Astrocyte of the hippocampus (primary cell): Measurements from ENCODE around the gene APBA2.
"Not testable (repeated sequence)": the region's sequence is repeated elsewhere in the genome, so short reads cannot be mapped to it uniquely, and the experiment has no call there.

Experiments used
- DNase-seq: peaks from one replicate; pipeline ENCODE4 v3.0.0; 2011; ENCODE audit warnings: low read depth, low spot score

APBA2 gene

DNA sequence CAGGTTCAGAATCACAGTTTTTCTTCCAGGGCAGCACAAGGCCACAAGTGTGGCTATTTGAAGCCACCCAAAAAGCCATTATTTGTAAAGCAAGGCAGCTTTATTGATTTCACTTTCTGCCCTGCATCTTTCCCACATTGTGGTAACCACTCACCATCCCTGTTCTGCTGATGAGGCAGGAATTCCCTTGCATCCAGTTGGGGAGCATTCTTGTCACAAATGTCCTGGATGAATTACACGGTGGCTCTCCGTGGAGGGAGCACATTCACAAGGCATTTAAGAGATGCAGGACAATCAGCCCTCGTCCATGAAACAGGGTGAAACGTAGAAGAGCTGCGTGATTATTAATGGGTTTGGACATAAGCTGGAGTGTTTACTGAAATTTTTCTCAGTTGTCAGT, 111.2 kb downstream of the APBA2 start:
- DNase-seq, result no peak

GRCh38 chr15:28997791-28998190, 112.0 kb downstream of the APBA2 start:
- DNase-seq, result no peak

DNA sequence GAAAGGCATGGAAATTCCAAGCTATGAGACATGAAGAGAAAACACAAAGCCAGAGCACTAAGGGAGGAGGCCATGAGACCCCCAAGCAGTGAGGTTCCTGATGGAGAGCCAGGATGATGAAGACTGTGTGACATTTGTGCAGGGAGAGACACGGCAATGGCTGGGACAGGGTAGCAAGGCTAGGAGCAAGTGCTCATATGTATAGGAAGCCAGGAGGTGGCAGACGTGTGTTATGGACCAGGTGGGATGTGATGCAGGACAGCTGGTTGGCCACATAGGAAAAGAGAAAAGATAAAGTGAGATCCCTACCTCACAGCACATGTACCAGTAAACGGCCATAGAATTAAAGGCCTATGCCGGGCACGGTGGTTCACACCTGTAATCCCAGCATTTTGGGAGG, 112.7 kb downstream of the APBA2 start:
- no peak for DNase-seq

- DNase-seq, result no peak
These were observed 117.5 kb downstream of the APBA2 start for GRCh38 chr15:29003191-29003839.

GRCh38 chr15:29003840-29004233, 118.1 kb downstream of the APBA2 start:
- no peak for DNase-seq

DNA sequence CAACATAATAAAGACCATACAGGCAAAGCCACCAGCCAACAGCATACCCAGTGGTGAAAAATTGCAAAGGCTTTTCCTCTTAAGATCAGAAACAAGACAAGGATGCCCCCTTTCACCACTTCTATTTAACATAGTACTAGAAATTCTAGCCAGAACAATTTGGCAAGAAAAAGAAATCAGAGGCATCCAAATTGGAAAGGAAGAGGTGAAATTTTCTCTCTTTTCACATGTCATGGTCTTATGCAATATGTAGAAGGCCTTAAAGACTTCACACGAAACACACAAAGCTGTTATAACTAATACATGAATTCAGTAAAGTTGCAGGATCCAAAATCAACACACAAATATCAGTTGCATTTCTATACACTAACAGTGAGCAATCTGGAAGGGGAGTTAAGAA, 120.2 kb downstream of the APBA2 start:
- DNase-seq, result no peak

GRCh38 chr15:29008846-29009245, 123.1 kb downstream of the APBA2 start:
- no peak for DNase-seq

GRCh38 chr15:29012097-29012496, 126.3 kb downstream of the APBA2 start:
- no peak for DNase-seq

DNA sequence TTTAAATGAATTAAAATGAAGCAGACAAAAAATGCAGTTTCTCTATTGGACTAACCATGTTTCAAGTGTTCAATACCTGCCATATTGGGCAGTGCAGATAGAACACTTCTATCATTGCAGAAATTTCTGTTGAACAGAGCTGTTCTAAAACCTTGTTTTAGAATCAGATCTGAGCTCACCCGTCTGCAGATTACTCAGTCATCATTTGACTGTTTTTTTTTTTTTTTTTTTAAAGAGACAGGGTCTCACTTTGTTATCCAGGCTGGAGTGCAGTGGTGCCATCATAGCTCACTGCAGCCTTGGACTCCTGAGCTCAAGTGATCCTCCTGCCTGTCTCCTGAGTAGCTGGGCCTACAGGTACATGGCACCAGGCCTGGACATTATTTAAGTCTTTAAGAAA, 128.7 kb downstream of the APBA2 start:
- no peak for DNase-seq

GRCh38 chr15:29016518-29016917, 130.7 kb downstream of the APBA2 start:
- DNase-seq, result no peak

- no peak for DNase-seq
These were observed 132.5 kb downstream of the APBA2 start for GRCh38 chr15:29018120-29018805.

DNA sequence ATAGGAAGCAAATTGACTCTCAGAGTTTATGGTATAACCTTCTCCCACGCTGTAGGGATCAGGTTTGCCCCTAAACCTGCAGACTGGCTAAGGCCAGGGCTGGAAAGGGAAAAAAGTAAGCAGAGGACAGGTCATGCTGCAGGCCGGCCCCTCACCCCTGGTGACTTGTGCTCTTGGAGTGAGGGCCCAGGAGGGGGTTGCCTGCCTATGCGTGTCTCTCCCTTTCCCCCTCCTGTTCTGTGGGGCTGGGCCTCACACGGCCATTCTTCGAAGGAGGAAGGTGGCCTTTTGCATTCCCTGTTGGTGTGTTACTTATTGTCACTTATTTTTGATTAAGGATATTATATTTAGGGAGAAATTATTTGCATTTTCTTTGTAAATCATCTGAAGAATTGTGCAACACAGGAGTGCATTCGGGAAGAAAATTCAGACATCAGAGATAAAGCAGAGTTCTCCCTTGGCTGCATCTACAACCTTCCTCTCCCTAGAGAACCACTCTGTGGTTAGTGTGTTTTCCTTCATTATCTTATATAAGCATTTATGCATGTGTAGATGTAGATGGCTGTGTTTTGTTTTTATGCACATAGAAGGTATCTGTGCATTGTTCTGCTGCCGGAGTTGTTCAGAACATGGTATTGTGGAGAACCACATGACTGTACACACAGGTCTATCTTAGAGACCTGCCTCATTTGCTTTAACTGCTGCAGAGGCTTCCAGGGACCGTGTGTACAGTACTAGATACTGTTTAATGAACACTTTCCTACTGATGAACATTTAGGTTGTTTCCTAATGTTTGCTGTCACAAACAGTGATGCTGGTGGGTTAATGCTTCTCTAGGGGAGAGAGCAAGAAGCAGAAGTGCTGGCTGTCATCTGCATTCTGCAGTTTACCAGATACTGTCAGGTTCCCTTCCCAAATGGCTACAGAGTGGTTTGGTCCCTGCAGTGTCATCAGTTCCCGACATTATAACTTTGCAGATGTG, 133.5 kb downstream of the APBA2 start:
- no peak for DNase-seq

GRCh38 chr15:29021857-29022256, 136.1 kb downstream of the APBA2 start:
- no peak for DNase-seq

GRCh38 chr15:29024662-29025061, 138.9 kb downstream of the APBA2 start:
- DNase-seq, result no peak

GRCh38 chr15:29025411-29025810, 139.6 kb downstream of the APBA2 start:
- DNase-seq, result not testable (repeated sequence)

GRCh38 chr15:29028158-29028557, 142.4 kb downstream of the APBA2 start:
- DNase-seq, result not testable (repeated sequence)

- no peak for DNase-seq
These were observed 143.9 kb downstream of the APBA2 start for GRCh38 chr15:29029651-29030195.

DNA sequence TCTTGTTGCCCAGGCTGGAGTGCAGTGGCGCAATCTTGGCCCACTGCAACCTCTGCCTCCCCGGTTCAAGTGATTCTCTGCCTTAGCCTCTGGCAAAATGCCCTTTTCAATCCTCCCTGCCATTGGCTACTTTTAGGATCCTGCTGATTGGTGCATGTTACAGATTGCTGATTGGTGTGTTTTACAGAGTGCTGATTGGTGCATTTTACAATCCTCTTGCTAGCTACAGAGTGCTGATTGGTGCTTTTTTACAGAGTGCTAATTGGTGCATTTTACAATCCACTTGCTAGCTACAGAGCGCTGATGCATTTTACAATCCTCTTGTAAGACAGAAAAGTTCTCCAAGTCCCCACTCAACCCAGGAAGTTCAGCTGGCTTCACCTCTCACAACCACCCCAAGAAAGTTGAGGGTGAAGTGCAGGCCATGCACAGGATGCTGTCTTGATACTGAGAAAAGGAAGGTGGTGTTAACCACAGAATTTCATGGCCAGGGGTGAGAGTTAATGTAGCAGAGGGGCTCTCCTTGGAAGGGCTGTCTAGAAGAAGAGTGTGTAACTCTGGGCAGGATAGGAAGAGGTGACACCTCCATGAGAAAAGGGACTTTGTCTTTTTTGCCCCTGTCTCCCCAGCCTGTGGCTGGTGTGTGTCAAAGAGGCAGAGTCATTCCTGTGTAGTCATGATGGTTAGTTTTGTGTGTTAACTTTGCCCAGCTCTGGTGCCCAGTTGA, 145.9 kb downstream of the APBA2 start:
- no peak for DNase-seq

- DNase-seq, result no peak
These were observed 146.5 kb downstream of the APBA2 start for GRCh38 chr15:29032229-29032625.

DNA sequence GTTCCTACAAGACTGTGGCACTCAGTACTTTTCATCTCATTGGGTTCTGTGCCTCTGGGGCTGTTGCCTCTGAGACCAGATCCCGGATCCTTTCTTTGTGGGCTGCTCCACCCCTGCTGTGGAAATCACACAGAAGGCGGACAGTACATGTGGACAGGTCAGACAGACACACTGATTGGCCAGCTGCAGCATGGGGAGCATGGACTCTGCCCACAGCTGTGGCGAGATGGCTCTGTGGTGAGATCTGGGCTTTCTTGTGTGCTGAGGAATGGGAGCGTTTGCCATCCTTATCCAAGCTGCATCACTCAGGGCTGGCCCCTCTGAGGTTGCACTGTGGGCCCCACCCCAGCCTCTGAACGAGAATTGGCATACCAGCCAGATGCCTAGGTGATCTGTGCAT, 147.0 kb downstream of the APBA2 start:
- DNase-seq, result no peak

DNA sequence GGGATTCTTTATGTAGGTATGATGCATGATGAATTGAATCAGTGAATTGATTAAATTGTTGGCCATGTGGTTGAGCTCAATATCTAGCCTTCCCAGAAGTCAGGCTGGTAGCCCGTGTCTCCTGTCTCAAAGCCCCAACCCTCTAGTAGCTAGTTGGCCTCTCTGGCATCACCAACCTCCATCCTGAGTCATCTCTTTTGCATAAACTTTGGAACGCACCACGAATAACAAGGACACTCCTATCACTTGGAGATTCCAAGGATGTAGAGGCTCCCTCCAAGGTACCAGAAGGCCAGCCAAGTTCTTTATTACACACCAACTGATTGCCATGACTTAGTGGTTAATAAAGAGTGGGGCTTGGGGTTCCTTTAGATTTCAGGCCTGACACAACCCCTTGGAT, 148.4 kb downstream of the APBA2 start:
- DNase-seq, result peak; percentile 76
